GM12878 (cell line): ENCODE data around the gene FAS. TPM values are rescaled to one million over a fixed set of nuclear protein-coding genes. Genes with fewer than 3 reads are reported as not detected.
A peak's percentile ranks its signal among the peaks of the same experiment; 100 is the strongest.

ENCODE experiments used
- ATAC-seq: fragments of 200-7000 bp; cut with Tn5 transposase; 3 replicates; pipeline ENCODE4 v1.9.1; 2020; ENCODE audit warnings: mild to moderate bottlenecking, moderate library complexity
- BruUV-seq: library from RNA; stranded (reverse); fragments of 400-500 nt; replicated peaks from 2 replicates; lab custom pipeline; 2021; lab: Mats Ljungman, UMichigan
- CTCF ChIA-PET: fragments of 300-600 bp; sonication (Branson Sonifier 250); formaldehyde crosslinking; extraction: SDS; loops from one replicate; lab custom pipeline; 2021; ENCODE audit warnings: inconsistent platforms; lab: Yijun Ruan, JAX
- POLR2A ChIA-PET: fragments of 350-600 bp; formaldehyde crosslinking; extraction: SDS; loops from one replicate; lab custom pipeline; 2021; ENCODE audit warnings: inconsistent platforms; lab: Charles Lee
- RAD21 ChIA-PET: fragments of 300-600 bp; sonication (Branson Sonifier 250); formaldehyde crosslinking; loops from one replicate; lab custom pipeline; 2023; ENCODE audit warnings: antibody characterized with exemption; ENCODE audit not compliant: unreplicated experiment; lab: Charles Lee
- SMC1A ChIA-PET: fragments of 300-600 bp; sonication (Branson Sonifier 250); formaldehyde crosslinking; loops from one replicate; lab custom pipeline; 2023; ENCODE audit not compliant: unreplicated experiment, uncharacterized antibody; lab: Charles Lee
- DNase-seq: peaks from one replicate; pipeline ENCODE4 v3.0.0-alpha.2; 2011; ENCODE audit warnings: low read depth, low spot score
- FAIRE-seq: peaks from 3 replicates; lab custom pipeline; 2011; peaks lifted over from hg19 to GRCh38; lab: Jason Lieb, UNC
- H2AFZ ChIP-seq: 2 replicates; pipeline ENCODE4 v1.6.0; 2011; ENCODE audit warnings: low read depth, low read length, control low read depth; ENCODE audit not compliant: control insufficient read depth
- H3K27ac ChIP-seq: 2 replicates; pipeline ENCODE4 v1.5.1; 2011; ENCODE audit warnings: control low read depth; ENCODE audit not compliant: control insufficient read depth, insufficient read depth
- H3K27me3 ChIP-seq, 2 experiments: replicated peaks in 1 of 2; 2 replicates each; pipeline versions ENCODE4 v1.6.0 to v1.6.1; 2011; ENCODE audit warnings: low read length in 1 of 2; ENCODE audit not compliant: control insufficient read depth in 2 of 2, insufficient read depth in 2 of 2
- H3K36me3 ChIP-seq, 2 experiments: 2 replicates each; pipeline ENCODE4 v1.5.1; 2011; ENCODE audit warnings: low read length in 1 of 2; ENCODE audit not compliant: control insufficient read depth in 2 of 2, insufficient read depth in 2 of 2
- H3K4me1 ChIP-seq: 2 replicates; pipeline ENCODE4 v1.6.1; 2011; ENCODE audit warnings: mild to moderate bottlenecking, low read length, moderate library complexity, mixed read lengths; ENCODE audit not compliant: control insufficient read depth, insufficient read depth
- H3K4me2 ChIP-seq: 2 replicates; pipeline ENCODE4 v1.6.0; 2011; ENCODE audit warnings: control low read depth; ENCODE audit not compliant: control insufficient read depth, insufficient read depth
- H3K4me3 ChIP-seq: fragments of 200-600 bp; sonication (generic); 2 replicates; pipeline ENCODE4 v1.5.1; 2016
- H3K79me2 ChIP-seq: 2 replicates; pipeline ENCODE4 v1.6.0; 2011; ENCODE audit warnings: low read length; ENCODE audit not compliant: control insufficient read depth, insufficient read depth
- H3K9ac ChIP-seq: 2 replicates; pipeline ENCODE4 v1.8.0; 2011; ENCODE audit warnings: low read length, control low read depth, mixed read lengths; ENCODE audit not compliant: control insufficient read depth, insufficient read depth
- H3K9me3 ChIP-seq: replicated peaks from 3 replicates; pipeline ENCODE4 v1.5.1; 2011; ENCODE audit warnings: mild to moderate bottlenecking, low read length; ENCODE audit not compliant: control insufficient read depth, insufficient read depth
- H4K20me1 ChIP-seq: 2 replicates; pipeline ENCODE4 v1.6.0; 2011; ENCODE audit not compliant: control insufficient read depth, insufficient read depth
- CBFB ChIP-seq: IDR thresholded peaks from 2 replicates; pipeline ENCODE4 v1.6.1; 2016; ENCODE audit warnings: antibody characterized with exemption, low read depth
- EED ChIP-seq: sonication (generic); IDR thresholded peaks from 2 replicates; pipeline ENCODE4 v1.6.1; 2016; ENCODE audit warnings: antibody characterized with exemption, low read depth
- FOXM1 ChIP-seq: IDR thresholded peaks from 2 replicates; pipeline ENCODE4 v1.6.1; 2012; ENCODE audit warnings: low read depth, mild to moderate bottlenecking, inconsistent platforms, low read length, moderate library complexity
- HDAC2 ChIP-seq: fragments of 200-600 bp; sonication (generic); IDR thresholded peaks from 2 replicates; pipeline ENCODE4 v1.6.1; 2017
- IKZF2 ChIP-seq, 2 experiments: fragments of 450-650 bp; IDR thresholded peaks; 2 replicates each; pipeline ENCODE4 v1.6.1; 2017; ENCODE audit warnings: mild to moderate bottlenecking in 2 of 2, moderate library complexity in 2 of 2
- MTA2 ChIP-seq: fragments of 450-650 bp; IDR thresholded peaks from 2 replicates; pipeline ENCODE4 v1.6.1; 2016; ENCODE audit warnings: low read depth, mild to moderate bottlenecking, moderate library complexity
- NBN ChIP-seq: fragments of 450-650 bp; IDR thresholded peaks from 2 replicates; pipeline ENCODE4 v1.6.1; 2016
- NFIC ChIP-seq: IDR thresholded peaks from 2 replicates; pipeline ENCODE4 v1.6.1; 2012; ENCODE audit warnings: low read depth, mild to moderate bottlenecking, inconsistent platforms, low read length, moderate library complexity
- NR2C2 ChIP-seq: IDR thresholded peaks from 2 replicates; pipeline ENCODE4 v1.6.1; 2011; ENCODE audit warnings: borderline replicate concordance, low read depth; ENCODE audit not compliant: control insufficient read depth, insufficient read length
- PML ChIP-seq: IDR thresholded peaks from 2 replicates; pipeline ENCODE4 v1.6.1; 2012; ENCODE audit warnings: low read length, inconsistent platforms
- POLR2AphosphoS2 ChIP-seq: IDR thresholded peaks from 2 replicates; pipeline ENCODE4 v1.6.1; 2011; ENCODE audit warnings: low read depth, mild to moderate bottlenecking, low read length, improper control_type of control experiment, moderate library complexity
- RCOR1 ChIP-seq: conservative IDR thresholded peaks from 2 replicates; pipeline ENCODE4 v1.6.1; 2012; ENCODE audit warnings: low read depth, low read length, improper control_type of control experiment
- RUNX3 ChIP-seq: IDR thresholded peaks from 2 replicates; pipeline ENCODE4 v1.6.1; 2012; ENCODE audit warnings: low read length, inconsistent platforms
- SMAD1 ChIP-seq: fragments of 450-650 bp; IDR thresholded peaks from 2 replicates; pipeline ENCODE4 v1.6.1; 2018; ENCODE audit warnings: mild to moderate bottlenecking, low read depth; ENCODE audit not compliant: partially characterized antibody
- STAT1 ChIP-seq: fragments of 450-650 bp; conservative IDR thresholded peaks from 2 replicates; pipeline ENCODE4 v1.6.1; 2014; ENCODE audit warnings: antibody characterized with exemption, mild to moderate bottlenecking
- SUPT20H ChIP-seq: IDR thresholded peaks from 2 replicates; pipeline ENCODE4 v1.6.1; 2011; ENCODE audit warnings: low read depth, mild to moderate bottlenecking, low read length, moderate library complexity, borderline replicate concordance; ENCODE audit not compliant: control insufficient read depth
- TCF12 ChIP-seq: IDR thresholded peaks from 2 replicates; pipeline ENCODE4 v1.6.1; 2011; ENCODE audit warnings: low read depth, mild to moderate bottlenecking, low read length
- YBX1 ChIP-seq: fragments of 450-650 bp; IDR thresholded peaks from 2 replicates; pipeline ENCODE4 v1.6.1; 2016; ENCODE audit warnings: antibody characterized with exemption
- ZBTB40 ChIP-seq: fragments of 450-650 bp; IDR thresholded peaks from 2 replicates; pipeline ENCODE4 v1.6.1; 2016; ENCODE audit warnings: mild to moderate bottlenecking, moderate library complexity, borderline replicate concordance
- WGBS: methylation state at CpG from one replicate; pipeline ENCODE4 v1.1.6; 2016; ENCODE audit warnings: low lambda C conversion rate; ENCODE audit not compliant: insufficient replicate concordance, insufficient coverage; ENCODE audit errors: missing lambda C conversion rate; 5-methylcytosine and 5-hydroxymethylcytosine counted together
- in situ Hi-C: fragments of 300-500 bp; cut with MboI; formaldehyde crosslinking; loops from 9 replicates; pipeline ENCODE4 v1.14.3; 2018; ENCODE audit warnings: mixed read lengths
- intact Hi-C: fragments of 100-400 bp; cut with micrococcal nuclease; formaldehyde crosslinking; loops from one replicate; pipeline ENCODE4 v1.14.2; 2022; ENCODE audit not compliant: unreplicated experiment
- polyA plus RNA-seq, 11 experiments: library from polyadenylated mRNA; depleted of rRNA in 4 of 11; unstranded in 6 of 11; stranded (reverse) in 5 of 11; fragments of >200 nt; fragmentation: Nextera tagmentation in 4 of 11; fragmentation: Illumina TruSeq in 1 of 11; extraction: Ambion mirVana in 4 of 11; extraction: Trizol in 1 of 11; gene quantifications; 1 replicate in 1 of 11; 2 replicates in 10 of 11; pipeline versions ENCODE4 v1.2.1 to v1.2.3, GENCODE V29; 2011 to 2016; ENCODE audit warnings: inconsistent platforms in 2 of 11, missing spikeins in 2 of 11, low read depth in 1 of 11
- total RNA-seq, 4 experiments: library from RNA; depleted of rRNA in 3 of 4; stranded (reverse); fragments of >200 nt in 3 of 4; fragmentation: Illumina TruSeq in 1 of 4; extraction: Trizol in 1 of 4; gene quantifications; 2 replicates each; pipeline versions ENCODE4 v1.2.1 to v1.2.3, GENCODE V29; 2013 to 2021

FAS gene
- total and polyA plus RNA-seq, 10 of the 15 experiments (the other 5 are each of a cell fraction or from before 2014, with no cell fraction given): 50.1 to 147 (median 69.9) TPM

- ATAC-seq (peak; percentile 28), FAIRE-seq (peak; percentile 61), DNase-seq (no peak)
- CTCF ChIA-PET: interaction anchor here (0.6 to 5.3 kb wide), 6 partner anchors 12 to 40 kb away, joined by 3 to 33 read pairs (median 4); partner anchors contain the start of gene FAS
- Histone ChIP-seq H3K4me2 (peak overlapping the region; percentile 79), H3K27me3 (no peaks in the 10 kb centered on the region), H3K36me3 (peaks cover 0 to 9% of the 10 kb centered on the region in 2 experiments), H4K20me1 (no peaks in the 10 kb centered on the region; the same call in 1 of the 2 replicates), H2AFZ (no peak overlapping the region), H3K9me3 (no peaks in the 10 kb centered on the region), H3K9ac (no peak overlapping the region), H3K4me3 (peak overlapping the region; percentile 9; the same call in 1 of the 2 replicates), H3K27ac (peak overlapping the region; percentile 57), H3K79me2 (peaks cover 67% of the 10 kb centered on the region), H3K4me1 (peaks cover 36% of the 10 kb centered on the region)
- 1% methylated on average over 4 of the region's 4 CpGs for WGBS
- no TSS peak for BruUV-seq
- intact Hi-C loops (no loop called here), in situ Hi-C loops (no loop called here)
- RAD21 ChIA-PET: interaction anchor here (0.9 to 1.8 kb wide), 5 partner anchors 9 to 68 kb away, joined by 3 to 7 read pairs (median 4); no protein-coding TSS in a partner anchor
- POLR2A ChIA-PET: interaction anchor here (0.6 kb wide), 2 partner anchors 17 to 120 kb away, joined by 3 to 4 read pairs; no protein-coding TSS in a partner anchor
- no peak for TF ChIP-seq HDAC2
- no peak for TF ChIP-seq MTA2
- peak; percentile 55 for TF ChIP-seq RUNX3
- TF ChIP-seq SUPT20H: no peak
- TF ChIP-seq NR2C2: no peak
- no peak for TF ChIP-seq IKZF2 (IDR thresholded peaks at IDR 0.05)
- 0 out of 2 replicates have a peak, but pooled peaks have one; percentile 35 for TF ChIP-seq TCF12
- TF ChIP-seq SMAD1: no peak
- no peak for TF ChIP-seq POLR2AphosphoS2
- peak; percentile 30; the same call in 1 of the 2 replicates for TF ChIP-seq EED
- TF ChIP-seq YBX1: no peak
- TF ChIP-seq NBN: no peak
- no peak for TF ChIP-seq PML
- no peak for TF ChIP-seq RCOR1
- TF ChIP-seq CBFB: 0 out of 2 replicates have a peak, but pooled peaks have one; percentile 16
- TF ChIP-seq FOXM1: 0 out of 2 replicates have a peak, but pooled peaks have one; percentile 30
- 0 out of 2 replicates have a peak, but pooled peaks have one; percentile 17 for TF ChIP-seq NFIC
- no peak for TF ChIP-seq ZBTB40
- TF ChIP-seq STAT1: no peak
- SMC1A ChIA-PET: interaction anchor here (1.2 to 9.6 kb wide), 6 partner anchors 9 to 98 kb away, joined by 3 to 76 read pairs (median 4); partner anchors contain the start of gene FAS
These were observed 11.8 kb downstream of the FAS start for GRCh38 chr10:89002226-89002978.
